NOMO-1 (cell line): ENCODE results near the gene AARSD1.
A peak's percentile ranks its signal among the peaks of the same experiment; 100 is the strongest.
"Not testable (repeated sequence)": the region's sequence is repeated elsewhere in the genome, so short reads cannot be mapped to it uniquely, and the experiment has no call there.

Experiments used
- DNase-seq, 2 experiments: peaks; one replicate each; lab custom pipeline; 2025; ENCODE audit not compliant: unreplicated experiment in 2 of 2; lab: John Stamatoyannopoulos, UW

The AARSD1 gene, protein sequence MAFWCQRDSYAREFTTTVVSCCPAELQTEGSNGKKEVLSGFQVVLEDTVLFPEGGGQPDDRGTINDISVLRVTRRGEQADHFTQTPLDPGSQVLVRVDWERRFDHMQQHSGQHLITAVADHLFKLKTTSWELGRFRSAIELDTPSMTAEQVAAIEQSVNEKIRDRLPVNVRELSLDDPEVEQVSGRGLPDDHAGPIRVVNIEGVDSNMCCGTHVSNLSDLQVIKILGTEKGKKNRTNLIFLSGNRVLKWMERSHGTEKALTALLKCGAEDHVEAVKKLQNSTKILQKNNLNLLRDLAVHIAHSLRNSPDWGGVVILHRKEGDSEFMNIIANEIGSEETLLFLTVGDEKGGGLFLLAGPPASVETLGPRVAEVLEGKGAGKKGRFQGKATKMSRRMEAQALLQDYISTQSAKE

DNA sequence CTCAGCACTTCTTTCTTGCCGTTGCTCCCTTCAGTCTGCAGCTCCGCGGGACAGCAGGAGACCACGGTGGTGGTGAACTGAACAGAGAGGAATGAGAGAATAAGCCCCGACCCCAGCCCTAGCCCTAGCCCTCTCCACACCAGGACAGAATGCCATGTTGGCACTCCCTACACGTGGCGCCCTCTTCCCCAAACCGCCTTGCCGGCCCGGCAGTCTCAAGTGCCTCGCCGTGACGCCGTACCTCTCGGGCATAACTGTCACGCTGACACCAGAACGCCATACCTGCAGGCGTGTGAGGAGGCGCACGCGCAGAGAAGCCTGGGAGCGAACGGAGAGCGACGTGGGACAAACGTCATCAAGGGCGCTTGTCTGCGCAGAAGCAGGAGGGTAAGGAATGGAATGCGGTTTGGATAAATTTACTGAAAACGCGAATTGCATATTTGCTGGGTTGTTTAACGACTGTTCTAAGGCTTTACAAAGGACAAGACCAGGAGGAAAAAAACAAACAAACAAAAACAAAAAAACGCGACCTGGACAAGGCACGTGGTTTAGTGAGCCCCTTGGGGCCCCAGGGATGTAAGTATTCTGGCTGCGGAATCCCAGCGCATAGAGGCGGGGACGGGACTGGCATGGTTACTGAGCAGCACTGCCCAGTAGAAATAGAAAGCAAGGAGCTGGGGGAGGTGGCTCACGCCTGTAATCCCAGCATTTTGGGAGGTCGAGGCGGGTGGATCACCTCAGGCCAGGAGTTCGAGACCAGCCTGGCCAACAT, at the start of gene AARSD1:
AARSD1 (minus strand) TSS at position 294 of the 772 bp plus-strand sequence; CDS start at position 280, 14 bp downstream.
- DNase-seq, result peak; percentile 85 to 89

GRCh38 chr17:43013296-43013695, 49.0 kb upstream of the AARSD1 start:
- DNase-seq, result no peak

DNA sequence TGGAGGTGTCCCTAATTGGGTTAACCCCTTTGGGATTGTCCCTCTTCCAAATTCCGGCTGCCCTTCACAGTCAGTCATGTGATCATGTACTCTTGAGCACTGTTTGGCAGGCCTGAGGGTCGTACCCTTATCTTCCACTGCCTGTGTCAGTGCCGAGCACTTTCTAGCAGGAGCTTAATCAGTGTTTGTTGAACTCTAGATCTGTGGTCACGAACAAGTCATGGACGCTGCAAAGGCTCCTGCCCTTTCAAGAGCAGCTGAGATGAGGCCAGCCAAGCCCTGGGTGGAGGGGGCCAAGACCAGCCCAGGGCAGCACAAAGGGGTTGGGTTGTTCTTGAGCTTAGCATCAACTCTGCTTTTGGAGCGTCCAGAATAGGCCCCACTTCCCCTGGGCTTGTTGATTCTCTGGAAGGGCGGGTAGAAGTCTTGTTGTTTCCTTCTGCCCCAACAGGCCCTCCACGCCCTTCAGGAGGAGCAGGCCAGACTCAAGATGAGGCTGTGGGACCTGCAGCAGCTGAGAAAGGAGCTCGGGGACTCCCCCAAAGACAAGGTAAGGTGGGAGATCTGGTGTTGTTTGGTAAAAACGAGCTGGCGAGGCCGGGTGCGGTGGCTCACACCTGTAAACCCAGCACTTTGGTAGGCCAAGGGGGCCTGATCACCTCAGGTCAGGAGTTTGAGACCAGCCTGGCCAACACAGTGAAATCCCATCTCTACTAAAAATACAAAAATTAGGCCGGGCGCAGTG, 47.6 kb upstream of the AARSD1 start:
- DNase-seq, result no peak

- DNase-seq, result no peak
Observed at GRCh38 chr17:43010667-43011308, 46.5 kb upstream of the AARSD1 start.

- peak; percentile 85 to 88 for DNase-seq
Observed at GRCh38 chr17:43006639-43007551, 42.6 kb upstream of the AARSD1 start, which contains the start of gene IFI35. IFI35 (plus strand) TSS chr17:43006784; CDS start chr17:43006948, 164 bp downstream.

DNA sequence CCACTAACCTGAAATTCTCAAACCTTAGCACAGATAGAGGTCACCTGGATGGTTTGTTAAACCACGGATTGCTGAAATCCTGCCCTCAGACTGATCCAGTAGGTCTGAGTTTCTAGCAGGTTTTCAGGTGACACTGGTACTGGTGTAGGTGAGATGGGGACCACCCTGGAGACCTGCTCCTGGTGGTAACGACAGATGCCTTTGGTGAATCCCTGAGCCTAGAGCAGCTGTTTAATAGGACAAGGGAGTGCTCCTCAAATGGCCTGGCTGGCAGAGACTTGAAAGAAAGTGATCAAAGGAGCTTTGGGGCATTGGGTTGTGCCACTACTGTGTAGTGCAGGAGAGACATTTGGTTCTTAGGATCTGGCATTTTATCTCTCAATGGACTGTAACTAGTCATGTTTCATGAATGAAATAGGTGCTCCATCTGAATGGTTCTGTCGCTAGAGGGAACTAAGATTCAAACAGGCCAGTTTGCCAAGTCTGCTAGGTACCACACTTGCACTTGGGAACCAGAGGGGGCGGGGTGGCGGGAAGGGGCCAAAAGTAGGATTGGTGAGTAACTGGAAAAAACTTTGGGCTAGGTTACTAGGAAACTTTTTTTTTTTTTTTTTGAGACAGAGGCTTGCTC, 39.4 kb upstream of the AARSD1 start:
- no peak for DNase-seq

GRCh38 chr17:43000894-43001293, 36.6 kb upstream of the AARSD1 start:
- not testable (repeated sequence) for DNase-seq

DNA sequence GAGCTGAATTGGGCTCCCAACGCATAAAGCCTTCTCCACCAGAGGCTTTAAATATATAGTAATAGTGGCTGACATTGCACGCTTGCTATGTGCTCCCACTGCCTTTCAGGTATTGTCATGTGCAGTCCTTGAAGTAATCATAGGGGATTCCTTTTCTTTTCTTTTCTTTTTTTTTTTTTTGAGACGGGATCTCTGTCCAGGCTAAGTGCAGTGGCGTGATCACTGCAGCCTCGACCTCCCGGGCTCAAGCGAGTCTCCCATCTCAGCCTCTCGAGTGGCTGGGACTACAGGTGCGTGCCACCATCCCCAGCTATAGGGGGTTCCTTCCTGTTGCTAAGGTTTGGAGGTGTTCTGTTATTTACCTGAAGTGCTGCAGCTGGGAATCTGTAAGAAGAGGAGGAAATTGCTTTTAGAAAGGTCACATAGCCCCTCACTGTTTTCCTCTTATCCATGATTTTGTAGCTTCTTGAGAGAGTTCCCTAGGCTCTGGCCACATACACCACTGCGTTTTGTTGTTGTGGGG, 34.8 kb upstream of the AARSD1 start:
- no peak for DNase-seq

- peak; percentile 99 for DNase-seq
Observed at GRCh38 chr17:42997984-42998938, 34.0 kb upstream of the AARSD1 start, which contains the start of gene RPL27. RPL27 (plus strand) TSS chr17:42998419; CDS start chr17:42998751, 332 bp downstream.

GRCh38 chr17:42997390-42997983, 33.2 kb upstream of the AARSD1 start:
- no peak for DNase-seq

DNA sequence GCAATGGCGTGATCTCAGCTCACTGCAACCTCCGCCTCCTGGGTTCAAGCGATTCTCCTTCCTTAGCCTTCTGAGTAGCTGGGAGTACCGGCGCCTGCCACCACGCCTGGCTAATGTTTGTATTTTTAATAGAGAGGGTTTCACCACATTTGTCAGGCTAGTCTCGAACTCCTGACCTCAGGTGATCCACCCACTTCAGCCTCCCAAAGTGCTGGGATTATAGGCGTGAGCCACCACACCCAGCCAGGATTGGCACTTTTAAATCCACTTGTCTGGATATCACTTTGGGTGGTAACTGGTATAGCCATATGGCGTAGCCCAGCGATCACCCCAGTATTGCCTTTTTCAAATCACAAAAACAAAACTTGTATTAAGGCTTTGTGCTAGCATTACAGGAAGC, 29.7 kb upstream of the AARSD1 start:
- not testable (repeated sequence) for DNase-seq

- no peak for DNase-seq
Observed at GRCh38 chr17:42992872-42993271, 28.6 kb upstream of the AARSD1 start.

- DNase-seq, result no peak
Observed at GRCh38 chr17:42991471-42991870, 27.2 kb upstream of the AARSD1 start.

DNA sequence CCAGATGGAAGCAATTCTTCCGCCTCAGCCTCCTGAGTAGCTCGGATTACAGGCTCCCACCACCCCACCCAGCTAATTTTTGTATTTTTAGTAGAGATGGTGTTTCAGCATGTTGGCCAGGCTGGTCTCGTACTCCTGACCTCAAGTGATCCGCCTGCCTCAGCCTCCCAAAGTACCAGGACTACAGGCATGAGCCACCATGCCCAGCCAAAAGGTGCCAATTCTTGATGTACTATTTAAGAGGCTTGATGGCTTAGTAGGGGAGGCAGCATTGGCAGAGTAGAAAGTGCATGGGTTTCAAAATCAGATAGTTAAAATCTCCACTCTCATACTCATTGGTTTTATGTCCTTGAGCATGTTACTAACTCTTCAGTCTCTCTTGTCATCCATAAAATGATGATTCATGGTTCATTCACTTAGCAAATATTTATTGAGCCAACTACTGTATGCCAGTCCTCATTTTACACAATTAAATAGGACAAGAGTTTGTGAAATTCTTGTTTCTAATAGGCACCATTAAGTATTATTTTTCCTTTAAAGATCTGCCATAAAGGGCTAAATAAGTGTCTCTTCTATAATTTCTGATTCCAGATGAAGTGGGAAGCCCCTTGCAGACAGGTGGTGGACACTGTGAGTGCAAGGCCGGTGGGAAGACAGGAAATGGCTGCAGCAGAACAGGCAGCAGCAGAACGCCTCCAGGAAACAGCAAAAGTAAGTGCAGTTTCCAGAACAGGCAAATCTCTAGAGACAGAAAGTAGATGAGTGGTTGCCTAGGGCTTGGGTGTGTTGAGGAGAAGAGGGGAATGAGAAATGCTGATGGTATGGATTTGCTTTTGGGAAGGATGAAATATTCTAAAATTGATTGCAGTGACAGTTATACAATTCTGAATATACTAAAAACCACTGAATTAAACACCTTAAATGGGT, 25.7 kb upstream of the AARSD1 start:
- DNase-seq, result no peak

DNA sequence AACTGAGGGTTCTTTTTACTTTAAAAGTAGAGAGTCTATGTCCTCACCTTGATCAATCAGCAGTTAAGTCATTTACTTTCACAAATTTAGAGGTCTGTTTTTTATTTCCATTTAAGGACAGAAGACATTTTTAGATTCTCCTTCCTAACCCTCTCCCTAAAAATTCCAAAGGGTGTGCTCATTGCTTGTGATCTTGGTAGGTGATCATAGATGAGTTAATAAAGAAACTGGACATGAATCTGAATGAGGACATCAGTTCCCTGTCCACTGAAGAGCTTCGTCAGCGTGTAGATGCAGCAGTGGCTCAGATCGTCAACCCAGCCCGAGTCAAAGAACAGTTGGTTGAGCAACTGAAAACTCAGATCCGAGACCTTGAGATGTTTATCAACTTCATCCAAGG, 24.9 kb upstream of the AARSD1 start:
- no peak for DNase-seq

GRCh38 chr17:42985225-42985624, 21.0 kb upstream of the AARSD1 start:
- DNase-seq, result peak; percentile 85 to 96
